Spinal cord (tissue), 10 donors: ENCODE results near the gene HSDL2. TPM values are rescaled to one million over a fixed set of nuclear protein-coding genes. Genes with fewer than 3 reads are reported as not detected.

Experiments used
- DNase-seq, 6 donors: peaks; one replicate each; pipeline versions ENCODE4 v3.0.0 to v3.0.0-alpha.2; 2013 to 2015; ENCODE audit warnings: low spot score in 6 of 6, low read depth in 4 of 6
- H3K27ac ChIP-seq: one replicate; pipeline ENCODE4 v1.5.1; 2013; ENCODE audit warnings: low read depth, low read length, control low read depth
- H3K27me3 ChIP-seq: one replicate; pipeline ENCODE4 v1.6.1; 2013; ENCODE audit warnings: low read length; ENCODE audit not compliant: control insufficient read depth, insufficient read depth
- H3K36me3 ChIP-seq: one replicate; pipeline ENCODE4 v1.6.1; 2013; ENCODE audit warnings: low read length; ENCODE audit not compliant: control insufficient read depth, insufficient read depth
- H3K4me1 ChIP-seq: one replicate; pipeline ENCODE4 v1.6.1; 2013; ENCODE audit warnings: low read length; ENCODE audit not compliant: control insufficient read depth, insufficient read depth
- H3K4me3 ChIP-seq: one replicate; pipeline ENCODE4 v1.5.1; 2013; ENCODE audit warnings: low read depth, low read length, control low read depth
- H3K9me3 ChIP-seq: one replicate; pipeline ENCODE4 v1.6.1; 2013; ENCODE audit warnings: low read length; ENCODE audit not compliant: control insufficient read depth, insufficient read depth
- WGBS: methylation state at CpG from one replicate; pipeline ENCODE4 v1.1.5; 2013; ENCODE audit warnings: missing lambda C conversion rate; ENCODE audit not compliant: insufficient coverage; 5-methylcytosine and 5-hydroxymethylcytosine counted together
- polyA plus RNA-seq, 2 donors: library from polyadenylated mRNA; unstranded; fragments of 120-200 nt; gene quantifications; one replicate each; pipeline ENCODE4 v1.2.1, GENCODE V29; 2013; ENCODE audit not compliant: insufficient read length in 2 of 2
- total RNA-seq, 2 donors: library from RNA; depleted of rRNA in 1 of 2; stranded (reverse); fragments of 120-200 nt in 1 of 2; fragments of >200 nt in 1 of 2; gene quantifications; one replicate each; pipeline versions ENCODE4 v1.2.3 to v1.2.4, GENCODE V29; 2013 to 2014
- donor health status: healthy.

HSDL2 gene
- total and polyA plus RNA-seq, 4 donors, result 47.7 to 62.7 (median 56.8) TPM

GRCh38 chr9:112377087-112377486 lies 2.8 kb upstream of the HSDL2 start:
- DNase-seq, result no peak
- H3K27ac ChIP-seq, result no peak overlapping the region
- H3K9me3 ChIP-seq, result peaks cover 8% of the 10 kb centered on the region
- no peaks in the 10 kb centered on the region for H3K36me3 ChIP-seq
- H3K4me1 ChIP-seq, result peaks cover 13% of the 10 kb centered on the region
- H3K4me3 ChIP-seq, result no peak overlapping the region
- 94% methylated on average over 2 of the region's 2 CpGs for WGBS
- H3K27me3 ChIP-seq, result no peaks in the 10 kb centered on the region

GRCh38 chr9:112377684-112378327 lies 2.1 kb upstream of the HSDL2 start:
- no CpG with 5 or more reads among the region's 1 CpG for WGBS
- Histone ChIP-seq H3K27ac (no peak overlapping the region), H3K36me3 (no peaks in the 10 kb centered on the region), H3K4me3 (no peak overlapping the region), H3K9me3 (peaks cover 6% of the 10 kb centered on the region), H3K27me3 (no peaks in the 10 kb centered on the region), H3K4me1 (peaks cover 13% of the 10 kb centered on the region)
- DNase-seq, result no peak

DNA sequence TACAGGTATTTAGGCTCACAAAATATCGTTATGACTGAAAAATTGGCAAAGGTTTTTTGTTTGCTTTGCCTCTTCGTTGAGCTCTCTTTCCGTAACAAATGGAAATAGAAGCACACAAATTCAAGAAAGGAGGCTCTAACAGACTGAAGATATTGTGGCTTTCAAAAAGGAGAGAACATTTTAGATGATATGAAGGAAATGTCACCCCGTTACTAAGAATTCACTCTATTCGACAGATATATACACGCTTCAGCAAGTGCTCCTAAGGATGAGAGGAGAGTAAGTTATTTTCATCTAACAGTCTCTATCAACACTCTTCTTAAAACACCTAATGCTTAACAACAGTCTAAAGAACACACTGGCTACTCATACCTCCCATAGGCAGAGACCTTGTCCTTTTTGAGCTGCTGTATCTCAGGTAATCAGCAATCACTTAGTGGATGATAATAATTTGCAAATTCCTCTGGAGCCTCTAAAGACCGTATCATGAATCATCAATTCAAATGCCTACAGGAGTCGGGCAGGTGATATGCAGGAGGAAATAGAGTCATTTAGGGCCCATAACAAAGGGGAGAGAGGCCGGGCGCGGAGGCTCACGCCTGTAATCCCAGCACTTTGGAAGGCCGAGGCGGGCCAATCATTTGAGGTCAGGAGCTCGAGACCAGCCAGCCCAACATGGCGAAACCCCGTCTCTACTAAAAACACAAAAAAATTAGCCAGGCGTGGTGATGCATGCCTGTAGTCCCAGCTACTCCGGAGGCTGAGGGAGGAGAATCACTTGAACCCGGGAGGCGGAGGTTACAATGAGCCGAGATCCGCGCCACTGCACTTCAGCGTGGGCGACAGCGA lies 1.4 kb upstream of the HSDL2 start:
- H3K36me3 ChIP-seq, result no peaks in the 10 kb centered on the region
- peak overlapping the region; percentile 99 for H3K4me3 ChIP-seq
- peak overlapping the region; percentile 100 for H3K27ac ChIP-seq
- H3K27me3 ChIP-seq, result no peaks in the 10 kb centered on the region
- H3K4me1 ChIP-seq, result peaks cover 13% of the 10 kb centered on the region
- WGBS, result 48% methylated on average over 9 of the region's 27 CpGs
- H3K9me3 ChIP-seq, result peaks cover 4% of the 10 kb centered on the region
- no peak for DNase-seq

- peak overlapping the region; percentile 99 for H3K4me3 ChIP-seq
- H3K27ac ChIP-seq, result peak overlapping the region; percentile 100
- H3K4me1 ChIP-seq, result peaks cover 13% of the 10 kb centered on the region
- peak; percentile 93 to 99 (median 97) for DNase-seq
- H3K27me3 ChIP-seq, result no peaks in the 10 kb centered on the region
- under 1% methylated on average over 57 of the region's 57 CpGs for WGBS
- no peaks in the 10 kb centered on the region for H3K36me3 ChIP-seq
- peaks cover 2% of the 10 kb centered on the region for H3K9me3 ChIP-seq
Observed at GRCh38 chr9:112379177-112380101, 469 bp upstream of the HSDL2 start.

- peak in 1 of 6 donors; percentile 22 for DNase-seq
- 100% methylated on average over 1 of the region's 7 CpGs for WGBS
- peak overlapping the region; percentile 100 for H3K27ac ChIP-seq
- no peaks in the 10 kb centered on the region for H3K27me3 ChIP-seq
- no peaks in the 10 kb centered on the region for H3K36me3 ChIP-seq
- H3K4me3 ChIP-seq, result peak overlapping the region; percentile 99
- no peaks in the 10 kb centered on the region for H3K9me3 ChIP-seq
- peaks cover 13% of the 10 kb centered on the region for H3K4me1 ChIP-seq
Observed at GRCh38 chr9:112380825-112381221, 915 bp downstream of the HSDL2 start.

GRCh38 chr9:112382066-112382465 lies 2.2 kb downstream of the HSDL2 start:
- Histone ChIP-seq H3K4me1 (peaks cover 11% of the 10 kb centered on the region), H3K27ac (no peak overlapping the region), H3K4me3 (no peak overlapping the region), H3K9me3 (no peaks in the 10 kb centered on the region), H3K36me3 (no peaks in the 10 kb centered on the region), H3K27me3 (no peaks in the 10 kb centered on the region)
- DNase-seq, result no peak
- no CpG with 5 or more reads among the region's 7 CpGs for WGBS

DNA sequence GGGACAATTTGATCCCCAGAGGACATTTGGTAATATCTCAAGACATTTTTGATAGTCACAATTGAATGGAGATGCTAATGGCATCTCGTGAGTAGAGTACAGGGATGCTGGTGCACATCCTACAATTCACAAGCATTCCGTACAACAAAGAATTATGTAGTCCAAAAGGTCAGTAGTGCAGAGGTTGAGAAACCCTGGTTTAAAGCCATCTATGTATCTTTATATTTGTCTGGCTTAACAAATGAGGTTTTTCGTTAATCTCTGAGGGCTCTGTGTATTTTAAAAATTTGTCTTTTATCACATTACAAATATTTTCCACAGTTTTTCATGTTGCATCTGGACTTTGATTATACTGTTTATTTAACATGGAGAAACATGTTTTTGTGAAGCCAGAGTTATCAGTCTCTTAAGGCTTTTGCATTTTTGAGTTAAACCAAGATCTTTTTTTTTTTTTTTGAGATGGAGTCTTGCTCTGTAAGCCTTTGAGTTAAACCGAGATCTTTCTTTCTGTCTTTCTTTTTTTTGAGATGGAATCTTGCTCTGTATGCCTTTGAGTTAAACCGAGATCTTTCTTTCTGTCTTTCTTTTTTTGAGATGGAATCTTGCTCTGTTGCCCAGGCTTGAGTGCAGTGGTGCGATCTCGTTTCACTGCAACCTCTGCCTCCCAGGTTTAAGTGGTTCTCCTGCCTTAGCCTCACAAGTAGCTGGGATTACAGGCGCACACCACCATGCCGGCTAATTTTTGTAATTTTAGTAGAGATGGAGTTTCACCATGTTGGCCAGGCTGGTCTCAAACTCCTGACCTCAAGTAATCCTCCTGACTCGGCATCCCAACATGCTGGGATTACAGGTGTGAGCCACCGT lies 2.8 kb downstream of the HSDL2 start:
- peaks cover 9% of the 10 kb centered on the region for H3K4me1 ChIP-seq
- no peak for DNase-seq
- WGBS, result 92% methylated on average over 2 of the region's 11 CpGs
- no peak overlapping the region for H3K27ac ChIP-seq
- H3K4me3 ChIP-seq, result no peak overlapping the region
- H3K27me3 ChIP-seq, result no peaks in the 10 kb centered on the region
- H3K9me3 ChIP-seq, result no peaks in the 10 kb centered on the region
- H3K36me3 ChIP-seq, result peaks cover under 1% of the 10 kb centered on the region

DNA sequence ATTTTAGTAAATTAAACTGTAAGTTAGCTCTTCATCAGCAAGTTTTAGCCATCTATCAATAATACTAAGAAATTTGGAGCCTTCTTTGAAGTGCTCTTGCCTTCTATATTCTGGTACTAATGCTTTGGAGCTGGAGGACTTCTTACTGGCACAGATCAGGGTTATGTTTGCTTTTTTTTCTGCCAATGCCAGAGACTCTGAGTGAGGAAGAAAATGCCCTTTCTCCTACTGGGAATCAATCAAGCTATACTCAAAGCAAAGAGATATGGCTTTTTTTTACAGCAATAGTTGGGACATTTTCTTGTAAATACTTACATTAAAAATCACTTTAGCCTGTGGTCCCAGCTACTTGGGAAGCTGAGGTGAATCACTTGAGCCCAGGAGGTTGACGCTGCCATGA lies 4.3 kb downstream of the HSDL2 start:
- H3K9me3 ChIP-seq, result peaks cover 2% of the 10 kb centered on the region
- H3K27ac ChIP-seq, result no peak overlapping the region
- no peak overlapping the region for H3K4me3 ChIP-seq
- 100% methylated on average over 1 of the region's 1 CpG for WGBS
- peaks cover 3% of the 10 kb centered on the region for H3K36me3 ChIP-seq
- DNase-seq, result no peak
- peaks cover 3% of the 10 kb centered on the region for H3K4me1 ChIP-seq
- no peaks in the 10 kb centered on the region for H3K27me3 ChIP-seq

GRCh38 chr9:112384690-112385089 lies 4.8 kb downstream of the HSDL2 start:
- no peaks in the 10 kb centered on the region for H3K27me3 ChIP-seq
- no peak overlapping the region for H3K4me3 ChIP-seq
- H3K27ac ChIP-seq, result no peak overlapping the region
- peaks cover 2% of the 10 kb centered on the region for H3K9me3 ChIP-seq
- no CpG with 5 or more reads among the region's 5 CpGs for WGBS
- H3K4me1 ChIP-seq, result peaks cover 3% of the 10 kb centered on the region
- DNase-seq, result no peak
- peaks cover 3% of the 10 kb centered on the region for H3K36me3 ChIP-seq
